GM23338 (cell line): ENCODE results near the gene RPLP2. TPM values are rescaled to one million over a fixed set of nuclear protein-coding genes. Genes with fewer than 3 reads are reported as not detected.

Experiments used
- ATAC-seq: fragments of 200-7000 bp; cut with Tn5 transposase; 3 replicates; pipeline ENCODE4 v1.9.1; 2020
- DNase-seq: peaks from one replicate; pipeline ENCODE4 v3.0.0-alpha.2; 2015; ENCODE audit warnings: low spot score
- H2AFZ ChIP-seq: fragments of 200-600 bp; sonication (generic); 2 replicates; pipeline ENCODE4 v1.8.0; 2016; ENCODE audit warnings: antibody characterized with exemption, mild to moderate bottlenecking, moderate library complexity
- H3F3A ChIP-seq: fragments of 200-600 bp; sonication (generic); replicated peaks from 2 replicates; pipeline ENCODE4 v1.8.0; 2017; ENCODE audit warnings: antibody characterized with exemption, mixed run types, low read depth
- H3K27ac ChIP-seq: fragments of 200-600 bp; sonication (generic); 2 replicates; pipeline ENCODE4 v1.6.1; 2016; ENCODE audit warnings: low read depth
- H3K27me3 ChIP-seq: fragments of 200-600 bp; sonication (generic); 2 replicates; pipeline ENCODE4 v1.8.0; 2016; ENCODE audit warnings: mild to moderate bottlenecking, mixed run types, moderate library complexity; ENCODE audit not compliant: insufficient read depth
- H3K36me3 ChIP-seq: fragments of 200-600 bp; sonication (generic); 2 replicates; pipeline ENCODE4 v1.8.0; 2016; ENCODE audit warnings: mild to moderate bottlenecking; ENCODE audit not compliant: insufficient read depth
- H3K4me1 ChIP-seq: fragments of 200-600 bp; sonication (generic); 2 replicates; pipeline ENCODE4 v1.8.0; 2016; ENCODE audit warnings: mild to moderate bottlenecking, moderate library complexity; ENCODE audit not compliant: insufficient read depth
- H3K4me2 ChIP-seq: fragments of 200-600 bp; sonication (generic); 2 replicates; pipeline ENCODE4 v1.7.1; 2017; ENCODE audit warnings: mixed run types
- H3K4me3 ChIP-seq: fragments of 200-600 bp; sonication (generic); 2 replicates; pipeline ENCODE4 v1.6.1; 2016; ENCODE audit warnings: mixed run types
- H3K79me2 ChIP-seq: fragments of 200-600 bp; sonication (generic); replicated peaks from 2 replicates; pipeline ENCODE4 v1.8.0; 2017; ENCODE audit warnings: mild to moderate bottlenecking; ENCODE audit not compliant: insufficient read depth
- H3K9me2 ChIP-seq: fragments of 200-600 bp; sonication (generic); 2 replicates; pipeline ENCODE4 v1.8.0; 2017; ENCODE audit not compliant: insufficient read depth
- H4K20me1 ChIP-seq: fragments of 200-600 bp; sonication (generic); replicated peaks from 2 replicates; pipeline ENCODE4 v1.8.0; 2017; ENCODE audit warnings: mild to moderate bottlenecking; ENCODE audit not compliant: insufficient read depth
- H3K27ac Mint-ChIP-seq: 2 replicates; pipeline ENCODE4 v1.8.0; 2020; ENCODE audit warnings: inconsistent platforms, mild to moderate bottlenecking, moderate library complexity, mixed read lengths
- H3K27me3 Mint-ChIP-seq: 3 replicates; pipeline ENCODE4 v1.8.0; 2022; ENCODE audit warnings: low read depth, mild to moderate bottlenecking, moderate library complexity, mixed read lengths, inconsistent platforms; ENCODE audit not compliant: insufficient read depth, poor library complexity
- H3K36me3 Mint-ChIP-seq: 3 replicates; pipeline ENCODE4 v1.8.0; 2021; ENCODE audit warnings: low read depth, mild to moderate bottlenecking, inconsistent platforms, moderate library complexity, mixed read lengths
- H3K4me1 Mint-ChIP-seq: 3 replicates; pipeline ENCODE4 v1.8.0; 2020; ENCODE audit warnings: mild to moderate bottlenecking, inconsistent platforms, mixed read lengths
- H3K4me3 Mint-ChIP-seq: 3 replicates; pipeline ENCODE4 v1.8.0; 2021; ENCODE audit warnings: moderate library complexity, mild to moderate bottlenecking, inconsistent platforms, mixed read lengths
- H3K9me3 Mint-ChIP-seq: 3 replicates; pipeline ENCODE4 v1.8.0; 2020; ENCODE audit warnings: moderate library complexity, mild to moderate bottlenecking, inconsistent platforms, mixed read lengths
- CREB1 ChIP-seq: fragments of 250-450 bp; sonication (Bioruptor Pico); IDR thresholded peaks from 2 replicates; pipeline ENCODE4 v1.5.0; 2020; ENCODE audit warnings: low read depth, mild to moderate bottlenecking, moderate library complexity
- EZH2 ChIP-seq: fragments of 200-600 bp; sonication (generic); IDR thresholded peaks from one replicate; pipeline ENCODE4 v1.8.0; 2017; ENCODE audit warnings: antibody characterized with exemption, mild to moderate bottlenecking, low read depth; ENCODE audit not compliant: unreplicated experiment
- EZH2phosphoT487 ChIP-seq: fragments of 200-600 bp; sonication (generic); IDR thresholded peaks from one replicate; pipeline ENCODE4 v1.8.1; 2018; ENCODE audit warnings: antibody characterized with exemption; ENCODE audit not compliant: unreplicated experiment
- JUNB ChIP-seq: IDR thresholded peaks from one replicate; pipeline ENCODE4 v1.6.1; 2016; ENCODE audit warnings: antibody characterized with exemption; ENCODE audit not compliant: unreplicated experiment
- NANOG ChIP-seq: IDR thresholded peaks from 2 replicates; pipeline ENCODE4 v1.6.1; 2016; ENCODE audit warnings: antibody characterized with exemption, borderline replicate concordance
- POLR2AphosphoS5 ChIP-seq: IDR thresholded peaks from 2 replicates; pipeline ENCODE4 v1.6.1; 2016; ENCODE audit warnings: antibody characterized with exemption, low read depth
- polyA plus RNA-seq: library from polyadenylated mRNA; unstranded; fragments of >200 nt; fragmentation: Nextera tagmentation; extraction: Ambion mirVana; gene quantifications from 2 replicates; pipeline ENCODE4 v1.2.1, GENCODE V29; 2016
- total RNA-seq: library from RNA; depleted of rRNA; stranded (reverse); fragments of >200 nt; shearing (Covaris generic); gene quantifications from 2 replicates; pipeline ENCODE4 v1.2.3, GENCODE V29; 2014
- TF ChIP-seq, protein P1 (sequence below): IDR thresholded peaks from 2 replicates; pipeline ENCODE4 v1.6.1; 2016; ENCODE audit warnings: antibody characterized with exemption
- TF ChIP-seq, protein P2 (sequence below), 2 experiments: fragments of 200-600 bp in 1 of 2; sonication (generic) in 1 of 2; conservative IDR thresholded peaks; 2 replicates each; pipeline versions ENCODE4 v1.5.1 to v1.6.1; 2016 to 2017; ENCODE audit warnings: antibody characterized with exemption in 2 of 2, low read depth in 2 of 2, mild to moderate bottlenecking in 2 of 2, moderate library complexity in 1 of 2
- TF ChIP-seq, protein P3 (sequence below): IDR thresholded peaks from one replicate; pipeline ENCODE4 v1.6.1; 2018; ENCODE audit warnings: antibody characterized with exemption; ENCODE audit not compliant: unreplicated experiment

Gene RPLP2
- total and polyA plus RNA-seq, 2 experiments from 2014 or later: 518 to 1,782 TPM

DNA sequence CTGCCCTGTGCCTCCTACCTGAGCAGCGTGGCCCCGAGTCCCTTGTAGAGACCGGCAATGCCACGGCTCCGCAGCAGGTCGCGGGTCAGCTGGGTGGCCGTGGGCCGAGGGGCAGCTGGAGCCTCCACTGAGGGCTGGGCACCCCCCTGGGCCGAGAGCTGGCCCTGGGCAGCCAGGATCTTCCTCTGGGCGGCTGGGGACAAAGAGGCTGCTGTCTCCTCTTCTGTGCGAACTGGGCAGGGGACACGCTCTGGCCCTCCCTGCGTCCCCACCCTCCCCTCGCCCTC lies 17.3 kb upstream of the RPLP2 start (continued):
- TF ChIP-seq, protein P1, sequence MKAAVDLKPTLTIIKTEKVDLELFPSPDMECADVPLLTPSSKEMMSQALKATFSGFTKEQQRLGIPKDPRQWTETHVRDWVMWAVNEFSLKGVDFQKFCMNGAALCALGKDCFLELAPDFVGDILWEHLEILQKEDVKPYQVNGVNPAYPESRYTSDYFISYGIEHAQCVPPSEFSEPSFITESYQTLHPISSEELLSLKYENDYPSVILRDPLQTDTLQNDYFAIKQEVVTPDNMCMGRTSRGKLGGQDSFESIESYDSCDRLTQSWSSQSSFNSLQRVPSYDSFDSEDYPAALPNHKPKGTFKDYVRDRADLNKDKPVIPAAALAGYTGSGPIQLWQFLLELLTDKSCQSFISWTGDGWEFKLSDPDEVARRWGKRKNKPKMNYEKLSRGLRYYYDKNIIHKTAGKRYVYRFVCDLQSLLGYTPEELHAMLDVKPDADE: no peak
- TF ChIP-seq, protein P2, sequence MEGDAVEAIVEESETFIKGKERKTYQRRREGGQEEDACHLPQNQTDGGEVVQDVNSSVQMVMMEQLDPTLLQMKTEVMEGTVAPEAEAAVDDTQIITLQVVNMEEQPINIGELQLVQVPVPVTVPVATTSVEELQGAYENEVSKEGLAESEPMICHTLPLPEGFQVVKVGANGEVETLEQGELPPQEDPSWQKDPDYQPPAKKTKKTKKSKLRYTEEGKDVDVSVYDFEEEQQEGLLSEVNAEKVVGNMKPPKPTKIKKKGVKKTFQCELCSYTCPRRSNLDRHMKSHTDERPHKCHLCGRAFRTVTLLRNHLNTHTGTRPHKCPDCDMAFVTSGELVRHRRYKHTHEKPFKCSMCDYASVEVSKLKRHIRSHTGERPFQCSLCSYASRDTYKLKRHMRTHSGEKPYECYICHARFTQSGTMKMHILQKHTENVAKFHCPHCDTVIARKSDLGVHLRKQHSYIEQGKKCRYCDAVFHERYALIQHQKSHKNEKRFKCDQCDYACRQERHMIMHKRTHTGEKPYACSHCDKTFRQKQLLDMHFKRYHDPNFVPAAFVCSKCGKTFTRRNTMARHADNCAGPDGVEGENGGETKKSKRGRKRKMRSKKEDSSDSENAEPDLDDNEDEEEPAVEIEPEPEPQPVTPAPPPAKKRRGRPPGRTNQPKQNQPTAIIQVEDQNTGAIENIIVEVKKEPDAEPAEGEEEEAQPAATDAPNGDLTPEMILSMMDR (conservative IDR thresholded peaks at IDR 0.05; ENCODE audit: low read depth in 2 of 2): no peak
- TF ChIP-seq CREB1 (CRISPR knock-in tag) (no peak), JUNB (no peak), NANOG (no peak)

GRCh38 chr11:792873-793272 lies 16.9 kb upstream of the RPLP2 start:
- Mint-ChIP-seq H3K27ac (no peak overlapping the region), H3K4me3 (no peak overlapping the region), H3K27me3 (peaks cover 15% of the 10 kb centered on the region), H3K9me3 (no peaks in the 10 kb centered on the region), H3K36me3 (peaks cover 6% of the 10 kb centered on the region; the same call in 1 of the 3 replicates), H3K4me1 (peaks cover 30% of the 10 kb centered on the region)
- no peaks in the 10 kb centered on the region for H3K36me3 ChIP-seq
- no peak overlapping the region for H3K4me2 ChIP-seq
- TF ChIP-seq EZH2: no peak
- TF ChIP-seq JUNB: no peak
- no peak for TF ChIP-seq POLR2AphosphoS5
- TF ChIP-seq, protein P3, sequence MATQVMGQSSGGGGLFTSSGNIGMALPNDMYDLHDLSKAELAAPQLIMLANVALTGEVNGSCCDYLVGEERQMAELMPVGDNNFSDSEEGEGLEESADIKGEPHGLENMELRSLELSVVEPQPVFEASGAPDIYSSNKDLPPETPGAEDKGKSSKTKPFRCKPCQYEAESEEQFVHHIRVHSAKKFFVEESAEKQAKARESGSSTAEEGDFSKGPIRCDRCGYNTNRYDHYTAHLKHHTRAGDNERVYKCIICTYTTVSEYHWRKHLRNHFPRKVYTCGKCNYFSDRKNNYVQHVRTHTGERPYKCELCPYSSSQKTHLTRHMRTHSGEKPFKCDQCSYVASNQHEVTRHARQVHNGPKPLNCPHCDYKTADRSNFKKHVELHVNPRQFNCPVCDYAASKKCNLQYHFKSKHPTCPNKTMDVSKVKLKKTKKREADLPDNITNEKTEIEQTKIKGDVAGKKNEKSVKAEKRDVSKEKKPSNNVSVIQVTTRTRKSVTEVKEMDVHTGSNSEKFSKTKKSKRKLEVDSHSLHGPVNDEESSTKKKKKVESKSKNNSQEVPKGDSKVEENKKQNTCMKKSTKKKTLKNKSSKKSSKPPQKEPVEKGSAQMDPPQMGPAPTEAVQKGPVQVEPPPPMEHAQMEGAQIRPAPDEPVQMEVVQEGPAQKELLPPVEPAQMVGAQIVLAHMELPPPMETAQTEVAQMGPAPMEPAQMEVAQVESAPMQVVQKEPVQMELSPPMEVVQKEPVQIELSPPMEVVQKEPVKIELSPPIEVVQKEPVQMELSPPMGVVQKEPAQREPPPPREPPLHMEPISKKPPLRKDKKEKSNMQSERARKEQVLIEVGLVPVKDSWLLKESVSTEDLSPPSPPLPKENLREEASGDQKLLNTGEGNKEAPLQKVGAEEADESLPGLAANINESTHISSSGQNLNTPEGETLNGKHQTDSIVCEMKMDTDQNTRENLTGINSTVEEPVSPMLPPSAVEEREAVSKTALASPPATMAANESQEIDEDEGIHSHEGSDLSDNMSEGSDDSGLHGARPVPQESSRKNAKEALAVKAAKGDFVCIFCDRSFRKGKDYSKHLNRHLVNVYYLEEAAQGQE: no peak
- no peak for TF ChIP-seq EZH2phosphoT487
- H3K4me3 ChIP-seq: no peak overlapping the region
- H4K20me1 ChIP-seq: peaks cover 3% of the 10 kb centered on the region; the same call in 1 of the 2 replicates
- H3K9me2 ChIP-seq: no peaks in the 10 kb centered on the region
- no peaks in the 10 kb centered on the region; the same call in 1 of the 2 replicates for H3K79me2 ChIP-seq
- DNase-seq (no peak), ATAC-seq (no peak)
- peaks cover 23% of the 10 kb centered on the region; the same call in 1 of the 2 replicates for H3K4me1 ChIP-seq
- no peak overlapping the region for H3K27ac ChIP-seq
- no peaks in the 10 kb centered on the region for H3K27me3 ChIP-seq
- H2AFZ ChIP-seq: no peak overlapping the region
- peaks cover 16% of the 10 kb centered on the region for H3F3A ChIP-seq
